ENCODE data around the gene TBX4.

Gene TBX4

DNA sequence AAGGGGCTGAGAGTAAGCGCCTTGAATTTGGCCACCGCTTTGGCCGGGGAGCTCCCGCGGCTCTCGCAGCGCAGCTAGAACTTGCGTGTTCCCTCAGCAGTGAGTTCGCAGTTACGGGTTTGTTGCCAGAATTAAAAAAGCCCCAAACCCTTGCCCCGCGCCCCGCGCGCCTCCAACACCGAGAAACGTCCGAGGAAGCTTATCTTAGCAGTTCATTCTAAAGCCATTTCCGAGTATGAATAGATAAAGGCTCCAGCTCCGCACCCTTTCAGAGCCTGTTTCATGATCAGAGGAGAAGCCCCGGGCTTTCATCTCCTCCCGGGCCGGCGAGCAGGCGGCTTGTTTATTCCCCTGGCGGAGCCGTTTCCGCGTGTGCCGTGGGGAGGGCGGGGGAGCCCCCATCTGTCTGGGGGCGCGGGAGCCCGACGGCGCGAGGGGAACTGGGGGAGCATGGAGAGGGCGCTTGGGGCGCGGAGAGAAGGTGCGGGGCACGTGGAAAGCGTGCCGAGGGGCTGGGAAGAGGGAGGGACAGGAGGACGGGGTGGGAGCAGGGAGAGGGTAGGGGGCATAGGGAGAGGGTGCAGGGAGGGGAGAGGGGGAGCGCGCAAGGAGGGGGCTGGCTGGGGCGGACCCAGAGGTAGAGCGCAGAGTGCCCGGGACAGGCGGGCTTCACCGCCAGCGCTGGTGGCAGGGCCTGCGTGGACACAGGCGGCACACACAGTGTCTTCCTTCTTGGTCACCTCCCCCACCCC lies 9.9 kb downstream of the TBX4 start:
- Histone ChIP-seq H3K36me3 (replicated peaks) (no peaks in the 10 kb centered on the region), H3K27ac (no peak overlapping the region), H3K27me3 (replicated peaks) (peaks cover 59% of the 10 kb centered on the region), H3K4me3 (ENCODE audit: low read depth, low read length) (peak overlapping the region; percentile 20)
- no peak for DNase-seq
- in situ Hi-C loops (cut with HindIII; ENCODE audit: low pct_ligation_motif_present, low sequenced_read_pairs) = no loop called here
- TF ChIP-seq, protein P1, sequence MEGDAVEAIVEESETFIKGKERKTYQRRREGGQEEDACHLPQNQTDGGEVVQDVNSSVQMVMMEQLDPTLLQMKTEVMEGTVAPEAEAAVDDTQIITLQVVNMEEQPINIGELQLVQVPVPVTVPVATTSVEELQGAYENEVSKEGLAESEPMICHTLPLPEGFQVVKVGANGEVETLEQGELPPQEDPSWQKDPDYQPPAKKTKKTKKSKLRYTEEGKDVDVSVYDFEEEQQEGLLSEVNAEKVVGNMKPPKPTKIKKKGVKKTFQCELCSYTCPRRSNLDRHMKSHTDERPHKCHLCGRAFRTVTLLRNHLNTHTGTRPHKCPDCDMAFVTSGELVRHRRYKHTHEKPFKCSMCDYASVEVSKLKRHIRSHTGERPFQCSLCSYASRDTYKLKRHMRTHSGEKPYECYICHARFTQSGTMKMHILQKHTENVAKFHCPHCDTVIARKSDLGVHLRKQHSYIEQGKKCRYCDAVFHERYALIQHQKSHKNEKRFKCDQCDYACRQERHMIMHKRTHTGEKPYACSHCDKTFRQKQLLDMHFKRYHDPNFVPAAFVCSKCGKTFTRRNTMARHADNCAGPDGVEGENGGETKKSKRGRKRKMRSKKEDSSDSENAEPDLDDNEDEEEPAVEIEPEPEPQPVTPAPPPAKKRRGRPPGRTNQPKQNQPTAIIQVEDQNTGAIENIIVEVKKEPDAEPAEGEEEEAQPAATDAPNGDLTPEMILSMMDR (IDR thresholded peaks at IDR 0.05; ENCODE audit: low read depth, low read length, missing control alignments) = no peak

DNA sequence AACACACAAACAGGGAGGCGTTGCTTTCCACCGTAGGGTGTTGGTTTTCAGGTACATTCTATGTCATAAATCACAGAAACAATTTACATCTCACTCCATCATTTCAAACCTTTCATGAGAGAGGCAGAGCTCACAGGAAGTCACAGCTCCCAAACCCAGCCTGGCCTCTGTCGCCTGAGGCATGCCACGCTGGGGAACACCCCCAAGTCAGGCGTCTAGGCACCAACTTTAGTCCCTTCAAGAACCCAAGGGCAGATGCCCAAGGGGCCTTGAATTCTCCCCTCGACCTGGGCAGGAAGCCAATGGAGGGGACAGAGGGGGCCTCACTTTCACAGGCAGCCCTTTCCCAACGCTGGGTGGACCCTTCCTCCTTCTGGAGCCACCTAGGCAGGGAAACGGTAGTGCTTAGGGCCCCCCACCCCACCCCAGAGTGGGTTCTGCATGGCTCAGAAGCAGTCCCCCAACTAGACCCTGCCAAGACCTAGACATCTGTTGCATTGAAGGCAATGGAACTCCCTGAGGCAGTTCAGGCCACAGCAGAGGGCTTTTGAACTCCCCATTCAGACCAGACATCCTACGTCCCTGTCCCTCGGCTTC lies 10.6 kb downstream of the TBX4 start:
- Histone ChIP-seq H3K27me3 (replicated peaks) (peaks cover 52% of the 10 kb centered on the region), H3K36me3 (replicated peaks) (no peaks in the 10 kb centered on the region), H3K4me3 (ENCODE audit: low read depth, low read length) (no peak overlapping the region), H3K27ac (no peak overlapping the region)
- DNase-seq = no peak
- TF ChIP-seq, protein P1 (IDR thresholded peaks at IDR 0.05; ENCODE audit: low read depth, low read length, missing control alignments) = no peak
- in situ Hi-C loops (cut with HindIII; ENCODE audit: low pct_ligation_motif_present, low sequenced_read_pairs) = no loop called here

DNA sequence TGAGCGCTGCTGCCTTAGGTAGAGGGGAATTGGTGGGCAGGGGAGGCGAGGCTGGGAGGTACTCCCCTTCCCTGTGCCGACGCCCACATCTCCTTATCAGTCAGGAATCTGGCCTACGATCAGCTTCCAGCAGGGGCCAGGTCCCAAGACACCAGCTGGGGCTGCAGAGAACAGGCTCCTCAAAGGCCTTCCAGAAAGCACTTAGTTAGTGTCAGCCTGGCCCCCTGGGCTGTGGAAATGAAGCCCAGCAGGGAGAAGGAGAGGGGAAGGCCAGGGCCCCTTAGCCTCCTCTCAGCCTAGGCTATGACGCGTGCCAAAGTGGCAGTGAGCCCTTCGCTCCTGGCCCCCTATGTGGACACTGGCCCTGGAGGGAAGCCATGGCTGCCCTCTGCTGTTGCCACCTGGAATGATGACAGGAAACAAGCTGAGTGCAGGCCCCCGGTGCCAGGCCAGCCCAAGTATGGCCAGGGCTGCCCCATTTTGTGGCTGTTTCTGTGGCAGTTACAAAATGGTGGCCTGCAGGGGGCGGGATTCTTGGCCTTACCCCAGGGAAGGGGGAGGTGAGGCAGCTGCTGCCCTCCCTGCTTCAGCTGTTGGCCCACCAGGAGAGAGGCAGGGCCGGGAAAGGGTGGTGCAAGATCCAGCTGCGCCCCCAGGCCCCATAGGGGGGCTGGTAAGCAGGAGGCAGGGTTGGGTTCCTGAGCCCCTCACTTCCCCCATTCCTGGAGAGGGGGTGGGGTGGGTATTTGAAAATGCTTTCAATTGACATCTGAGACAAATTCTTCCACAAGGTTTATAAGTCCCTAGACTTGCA lies 11.3 kb downstream of the TBX4 start:
- TF ChIP-seq, protein P1 (IDR thresholded peaks at IDR 0.05; ENCODE audit: low read depth, low read length, missing control alignments) = peak; percentile 29
- Histone ChIP-seq H3K4me3 (ENCODE audit: low read depth, low read length) (no peak overlapping the region), H3K27ac (no peak overlapping the region), H3K36me3 (replicated peaks) (no peaks in the 10 kb centered on the region), H3K27me3 (replicated peaks) (peaks cover 46% of the 10 kb centered on the region)
- in situ Hi-C loops (cut with HindIII; ENCODE audit: low pct_ligation_motif_present, low sequenced_read_pairs) = no loop called here
- DNase-seq = no peak

DNA sequence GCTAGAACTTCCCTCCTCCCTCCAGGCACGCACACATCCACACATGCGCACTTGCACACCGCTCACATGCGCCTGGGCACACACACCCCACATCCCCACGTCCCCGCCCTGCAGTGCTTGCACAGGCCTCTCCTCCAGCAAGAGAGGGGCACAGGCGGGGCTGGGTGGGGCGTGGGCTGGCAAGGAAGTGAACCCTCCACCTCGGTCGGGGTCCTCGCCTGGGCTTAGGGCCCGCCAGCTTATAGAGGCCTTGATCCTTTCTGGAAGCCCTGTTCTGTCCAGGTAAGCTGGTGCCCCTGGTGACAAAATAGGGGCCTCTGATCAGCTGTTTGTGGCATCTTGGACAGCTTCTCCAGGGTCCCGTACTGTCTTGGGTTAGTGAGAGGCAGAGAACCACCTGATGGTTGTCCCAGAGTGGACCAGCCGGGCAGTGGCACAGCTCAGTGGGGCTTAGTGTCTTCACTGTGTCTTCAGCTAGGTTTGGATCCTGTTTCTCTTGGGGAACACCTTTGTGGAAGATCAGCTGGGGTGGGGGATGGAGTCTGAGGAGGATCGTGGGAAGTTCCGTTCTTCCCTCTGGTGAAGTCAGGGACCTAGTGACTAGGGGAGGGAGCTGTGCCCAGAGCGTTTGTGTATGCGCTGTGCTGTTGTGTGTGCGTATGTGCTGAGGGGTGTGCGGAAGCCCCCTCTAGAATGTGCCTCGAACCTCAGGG lies 12.1 kb downstream of the TBX4 start:
- peaks cover 39% of the 10 kb centered on the region for H3K27me3 ChIP-seq (replicated peaks)
- H3K4me3 ChIP-seq (ENCODE audit: low read depth, low read length) = no peak overlapping the region
- DNase-seq = no peak
- H3K27ac ChIP-seq = no peak overlapping the region
- TF ChIP-seq, protein P1 (IDR thresholded peaks at IDR 0.05; ENCODE audit: low read depth, low read length, missing control alignments) = no peak
- H3K36me3 ChIP-seq (replicated peaks) = no peaks in the 10 kb centered on the region
- in situ Hi-C loops (cut with HindIII; ENCODE audit: low pct_ligation_motif_present, low sequenced_read_pairs) = no loop called here

DNA sequence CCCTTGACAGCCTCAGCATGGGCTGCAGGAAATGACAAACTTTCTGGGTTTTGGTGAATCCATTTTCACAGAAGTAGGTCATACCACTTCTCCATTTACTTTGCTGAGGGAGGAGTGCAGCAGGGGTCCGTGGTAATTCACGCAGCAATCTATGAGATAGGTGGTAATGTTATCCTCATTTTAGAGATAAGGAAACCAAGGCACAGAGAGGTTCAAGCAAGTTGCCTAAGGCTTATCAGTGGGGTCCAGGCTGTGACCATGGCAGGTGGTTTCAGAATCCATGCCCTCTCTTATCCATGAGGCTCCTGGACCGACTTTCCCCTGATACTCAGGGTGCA lies 12.6 kb downstream of the TBX4 start:
- TF ChIP-seq, protein P1 (IDR thresholded peaks at IDR 0.05; ENCODE audit: low read depth, low read length, missing control alignments) = no peak
- Histone ChIP-seq H3K27ac (no peak overlapping the region), H3K4me3 (ENCODE audit: low read depth, low read length) (no peak overlapping the region), H3K27me3 (replicated peaks) (peaks cover 36% of the 10 kb centered on the region), H3K36me3 (replicated peaks) (no peaks in the 10 kb centered on the region)
- in situ Hi-C loops (cut with HindIII; ENCODE audit: low pct_ligation_motif_present, low sequenced_read_pairs) = no loop called here
- DNase-seq = no peak

Data from brain microvascular endothelial cell (primary cell).